Esophagus squamous epithelium (tissue), 4 donors: Measurements from ENCODE around the gene CDC25B.

Experiments used
- CTCF ChIP-seq, 6 experiments: fragments of 450-650 bp in 4 of 6; fragments of 200-600 bp in 2 of 6; sonication (generic) in 2 of 6; IDR thresholded peaks; one replicate each; pipeline ENCODE4 v1.5.1; 2016 to 2019; ENCODE audit warnings: antibody characterized with exemption in 6 of 6, mild to moderate bottlenecking in 4 of 6, moderate library complexity in 4 of 6
- POLR2A ChIP-seq, 4 donors: fragments of 450-650 bp; IDR thresholded peaks; one replicate each; pipeline ENCODE4 v1.6.1; 2017; ENCODE audit warnings: antibody characterized with exemption in 4 of 4, mild to moderate bottlenecking in 4 of 4, moderate library complexity in 3 of 4

DNA sequence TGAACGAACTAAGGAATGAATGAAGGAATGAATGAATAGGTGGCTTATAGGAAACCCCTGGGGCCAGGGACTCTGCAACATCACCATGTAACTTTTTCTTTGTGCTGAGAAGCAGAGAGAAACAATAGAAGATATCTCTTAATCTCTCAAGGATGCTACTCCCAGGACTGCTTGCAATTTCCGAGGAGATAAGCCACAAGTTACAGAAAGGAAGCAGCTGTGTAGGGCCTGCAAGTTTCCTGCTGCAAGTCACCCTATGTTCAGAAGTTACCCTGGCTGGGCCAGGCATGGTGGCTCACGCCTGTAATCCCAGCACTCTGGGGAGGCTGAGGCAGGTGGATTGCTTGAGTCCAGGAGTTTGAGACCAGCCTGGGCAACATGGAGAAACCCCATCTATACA lies 43.2 kb downstream of the CDC25B start:
- no peak for TF ChIP-seq POLR2A (IDR thresholded peaks at IDR 0.05)
- TF ChIP-seq CTCF (IDR thresholded peaks at IDR 0.05): no peak
